OCI-M1 (cell line): Measurements from ENCODE around the gene PAXX.
"Not testable (repeated sequence)": the region's sequence is repeated elsewhere in the genome, so short reads cannot be mapped to it uniquely, and the experiment has no call there.

ENCODE experiments used
- DNase-seq: peaks from one replicate; lab custom pipeline; 2025; lab: John Stamatoyannopoulos, UW

The PAXX gene

GRCh38 chr9:137002646-137003041 lies 10.4 kb downstream of the PAXX start:
- DNase-seq: no peak

GRCh38 chr9:137004285-137004684 lies 12.1 kb downstream of the PAXX start:
- not testable (repeated sequence) for DNase-seq

- DNase-seq: no peak
Measured at GRCh38 chr9:137006116-137007003, 14.1 kb downstream of the PAXX start.

GRCh38 chr9:137007108-137007815 lies 15.0 kb downstream of the PAXX start:
- DNase-seq: no peak

GRCh38 chr9:137007816-137008270 lies 15.6 kb downstream of the PAXX start:
- DNase-seq: no peak

GRCh38 chr9:137008312-137008711 lies 16.1 kb downstream of the PAXX start:
- DNase-seq: no peak

- no peak for DNase-seq
Measured at GRCh38 chr9:137009217-137009616, 17.0 kb downstream of the PAXX start.

- no peak for DNase-seq
Measured at GRCh38 chr9:137009938-137010732, 17.9 kb downstream of the PAXX start.

GRCh38 chr9:137011156-137011555 lies 18.9 kb downstream of the PAXX start:
- no peak for DNase-seq

GRCh38 chr9:137011907-137012675 lies 19.9 kb downstream of the PAXX start:
- DNase-seq: no peak

GRCh38 chr9:137012694-137013570 lies 20.7 kb downstream of the PAXX start:
- DNase-seq: no peak

GRCh38 chr9:137013571-137013940 lies 21.3 kb downstream of the PAXX start:
- DNase-seq: no peak

- no peak for DNase-seq
Measured at GRCh38 chr9:137014166-137014565, 21.9 kb downstream of the PAXX start.

GRCh38 chr9:137014776-137015539 lies 22.7 kb downstream of the PAXX start:
- DNase-seq: no peak

GRCh38 chr9:137015540-137015930 lies 23.3 kb downstream of the PAXX start:
- no peak for DNase-seq

GRCh38 chr9:137015976-137016375 lies 23.8 kb downstream of the PAXX start:
- no peak for DNase-seq

- no peak for DNase-seq
Measured at GRCh38 chr9:137016436-137016835, 24.2 kb downstream of the PAXX start.

GRCh38 chr9:137017071-137017470 lies 24.8 kb downstream of the PAXX start:
- no peak for DNase-seq

- no peak for DNase-seq
Measured at GRCh38 chr9:137017791-137018497, 25.7 kb downstream of the PAXX start.
